Duodenal mucosa (tissue), 2 donors: ENCODE measurements around the gene DUSP1.
A peak's percentile ranks its signal among the peaks of the same experiment; 100 is the strongest.
"Not testable (repeated sequence)": the region's sequence is repeated elsewhere in the genome, so short reads cannot be mapped to it uniquely, and the experiment has no call there.

Source experiments
- H3K27ac ChIP-seq: one replicate; pipeline ENCODE4 v1.7.0; 2013; ENCODE audit warnings: low read depth, low read length
- H3K27me3 ChIP-seq, 2 donors: one replicate each; pipeline ENCODE4 v1.7.0; 2013; ENCODE audit warnings: low read length in 2 of 2, control low read depth in 1 of 2; ENCODE audit not compliant: insufficient read depth in 2 of 2, control insufficient read depth in 1 of 2
- H3K36me3 ChIP-seq, 2 donors: one replicate each; pipeline ENCODE4 v1.7.0; 2013; ENCODE audit warnings: low read length in 2 of 2, control low read depth in 1 of 2; ENCODE audit not compliant: insufficient read depth in 2 of 2, control insufficient read depth in 1 of 2
- H3K4me1 ChIP-seq, 2 donors: one replicate each; pipeline ENCODE4 v1.7.0; 2013; ENCODE audit warnings: low read length in 2 of 2, control low read depth in 1 of 2; ENCODE audit not compliant: insufficient read depth in 2 of 2, control insufficient read depth in 1 of 2
- H3K4me3 ChIP-seq, 2 donors: one replicate each; pipeline ENCODE4 v1.7.0; 2013; ENCODE audit warnings: low read length in 2 of 2, low read depth in 1 of 2
- H3K9ac ChIP-seq, 2 donors: one replicate each; pipeline ENCODE4 v1.7.0; 2013; ENCODE audit warnings: low read length in 2 of 2, low read depth in 1 of 2
- H3K9me3 ChIP-seq, 2 donors: one replicate each; pipeline ENCODE4 v1.7.0; 2013; ENCODE audit warnings: low read length in 2 of 2, control low read depth in 1 of 2; ENCODE audit not compliant: control insufficient read depth in 1 of 2

DUSP1 gene

GRCh38 chr5:172789687-172790495, 18.9 kb upstream of the DUSP1 start:
- Histone ChIP-seq H3K4me3 (no peak overlapping the region), H3K36me3 (no peaks in the 10 kb centered on the region), H3K27ac (peak overlapping the region; percentile 91), H3K4me1 (peaks cover 29 to 38% of the 10 kb centered on the region in 2 donors), H3K9ac (peak overlapping the region; percentile 70 to 73), H3K9me3 (no peaks in the 10 kb centered on the region), H3K27me3 (no peaks in the 10 kb centered on the region)

GRCh38 chr5:172788771-172789686, 18.0 kb upstream of the DUSP1 start:
- Histone ChIP-seq H3K4me3 (peak overlapping the region in 1 of 2 donors; percentile 8), H3K27me3 (no peaks in the 10 kb centered on the region), H3K9ac (peak overlapping the region; percentile 70 to 73), H3K27ac (peak overlapping the region; percentile 91), H3K9me3 (no peaks in the 10 kb centered on the region), H3K36me3 (no peaks in the 10 kb centered on the region), H3K4me1 (peaks cover 23 to 38% of the 10 kb centered on the region in 2 donors)

GRCh38 chr5:172787538-172787937, 16.5 kb upstream of the DUSP1 start:
- peaks cover 19 to 41% of the 10 kb centered on the region in 2 donors for H3K4me1 ChIP-seq
- not testable (repeated sequence) for H3K36me3 ChIP-seq, H3K9ac ChIP-seq, H3K27me3 ChIP-seq, H3K9me3 ChIP-seq, H3K4me3 ChIP-seq, H3K27ac ChIP-seq

GRCh38 chr5:172786736-172787462, 15.9 kb upstream of the DUSP1 start:
- no peaks in the 10 kb centered on the region for H3K9me3 ChIP-seq
- H3K9ac ChIP-seq, result no peak overlapping the region
- no peak overlapping the region for H3K4me3 ChIP-seq
- H3K36me3 ChIP-seq, result no peaks in the 10 kb centered on the region
- no peak overlapping the region for H3K27ac ChIP-seq
- H3K27me3 ChIP-seq, result no peaks in the 10 kb centered on the region
- H3K4me1 ChIP-seq, result peaks cover 19 to 41% of the 10 kb centered on the region in 2 donors

GRCh38 chr5:172785429-172786088, 14.6 kb upstream of the DUSP1 start:
- Histone ChIP-seq H3K4me3 (no peak overlapping the region), H3K9me3 (no peaks in the 10 kb centered on the region), H3K4me1 (peaks cover 19 to 38% of the 10 kb centered on the region in 2 donors), H3K27me3 (no peaks in the 10 kb centered on the region), H3K27ac (no peak overlapping the region), H3K36me3 (no peaks in the 10 kb centered on the region), H3K9ac (no peak overlapping the region)

- H3K36me3 ChIP-seq, H3K27ac ChIP-seq, H3K27me3 ChIP-seq, H3K9me3 ChIP-seq, H3K4me3 ChIP-seq, H3K9ac ChIP-seq: not testable (repeated sequence)
- peaks cover 10 to 28% of the 10 kb centered on the region in 2 donors for H3K4me1 ChIP-seq
Measured at GRCh38 chr5:172784162-172784561, 13.2 kb upstream of the DUSP1 start.

- H3K9ac ChIP-seq, H3K9me3 ChIP-seq, H3K27me3 ChIP-seq, H3K36me3 ChIP-seq, H3K27ac ChIP-seq, H3K4me3 ChIP-seq: not testable (repeated sequence)
- peaks cover 11 to 28% of the 10 kb centered on the region in 2 donors for H3K4me1 ChIP-seq
Measured at GRCh38 chr5:172783319-172783718, 12.3 kb upstream of the DUSP1 start.

GRCh38 chr5:172782169-172783039, 11.4 kb upstream of the DUSP1 start:
- H3K27me3 ChIP-seq, result no peaks in the 10 kb centered on the region
- no peaks in the 10 kb centered on the region for H3K9me3 ChIP-seq
- no peak overlapping the region for H3K9ac ChIP-seq
- no peaks in the 10 kb centered on the region for H3K36me3 ChIP-seq
- no peak overlapping the region for H3K4me3 ChIP-seq
- H3K4me1 ChIP-seq, result peaks cover 16 to 32% of the 10 kb centered on the region in 2 donors
- no peak overlapping the region for H3K27ac ChIP-seq
